Left cardiac atrium (tissue), 2 donors: ENCODE data around the gene LRRC30. TPM values are rescaled to one million over a fixed set of nuclear protein-coding genes. Genes with fewer than 3 reads are reported as not detected.

Experiments
- total RNA-seq, 2 donors: library from RNA; stranded (reverse); fragmentation: NEBNext Ultra II Directional; extraction: Animal tissue kit (Norgen Biotek cat#: 25700); gene quantifications; one replicate each; pipeline ENCODE4 v1.2.1, GENCODE V29; 2021
- donor health status: DM: no; HTN: yes; CAD: no; lungs with severe emphysema.
- donor health status: DM: yes; HTN: yes; CAD: no.

The LRRC30 gene
- total RNA-seq, 2 donors from 2014 or later, result not detected

Other genes starting within 250 kb of the LRRC30 start
- under 1 TPM; 0.27 to 0.89 TPM for gene LAMA1, start 113.3 kb upstream of the LRRC30 start, total RNA-seq